ENCODE measurements around the gene MAB21L2.

- TF ChIP-seq CTCF (tag by site-specific recombination; IDR thresholded peaks at IDR 0.05) = no peak
- TF ChIP-seq ZNF24 (tag by site-specific recombination; IDR thresholded peaks at IDR 0.05) = no peak
- no peak for TF ChIP-seq MYNN (tag by site-specific recombination; IDR thresholded peaks at IDR 0.05; ENCODE audit: borderline replicate concordance)
- TF ChIP-seq ZNF513 (tag by site-specific recombination; IDR thresholded peaks at IDR 0.05) = no peak
- TF ChIP-seq ELK4 (IDR thresholded peaks at IDR 0.05; ENCODE audit: borderline replicate concordance, low read depth, low read length) = no peak
- no peak for TF ChIP-seq TCF7L2 (IDR thresholded peaks at IDR 0.05; ENCODE audit: borderline replicate concordance, low read depth, low read length)
- no peak for TF ChIP-seq ZNF416 (tag by site-specific recombination; IDR thresholded peaks at IDR 0.05)
- no peak for TF ChIP-seq ZNF639 (tag by site-specific recombination; IDR thresholded peaks at IDR 0.05)
- TF ChIP-seq ZBTB26 (tag by site-specific recombination; optimal IDR thresholded peaks at IDR 0.05) = no peak
- no peak for TF ChIP-seq ZNF610 (tag by site-specific recombination; IDR thresholded peaks at IDR 0.05; ENCODE audit: borderline replicate concordance)
These were observed 47.1 kb upstream of the MAB21L2 start for GRCh38 chr4:150534818-150535217.

All from HEK293 (cell line).